Ectodermal cell (in vitro differentiated cells): Measurements from ENCODE around the gene ACTL10.

ENCODE experiments used
- H3K27ac ChIP-seq: 2 replicates; pipeline ENCODE4 v1.7.0; 2013; ENCODE audit warnings: mild to moderate bottlenecking, low read depth, low read length; ENCODE audit not compliant: insufficient read depth, poor library complexity, severe bottlenecking
- H3K27me3 ChIP-seq: 2 replicates; pipeline ENCODE4 v1.7.0; 2013; ENCODE audit warnings: mild to moderate bottlenecking, low read length; ENCODE audit not compliant: insufficient read depth, control insufficient read depth, poor library complexity, severe bottlenecking
- H3K36me3 ChIP-seq: one replicate; pipeline ENCODE4 v1.7.0; 2013; ENCODE audit warnings: low read length; ENCODE audit not compliant: control insufficient read depth, insufficient read depth
- H3K4me1 ChIP-seq: one replicate; pipeline ENCODE4 v1.7.0; 2013; ENCODE audit warnings: low read length; ENCODE audit not compliant: control insufficient read depth, insufficient read depth
- H3K4me3 ChIP-seq: 2 replicates; pipeline ENCODE4 v1.7.0; 2013; ENCODE audit warnings: low read depth, low read length, control low read depth; ENCODE audit not compliant: insufficient read depth
- H3K9me3 ChIP-seq: 2 replicates; pipeline ENCODE4 v1.7.0; 2013; ENCODE audit warnings: mild to moderate bottlenecking, low read length, moderate library complexity; ENCODE audit not compliant: control insufficient read depth
- WGBS, 2 experiments: methylation state at CpG; one replicate each; pipeline ENCODE4 v1.1.7; 2013; ENCODE audit warnings: missing lambda C conversion rate in 2 of 2; 5-methylcytosine and 5-hydroxymethylcytosine counted together

ACTL10 gene

DNA sequence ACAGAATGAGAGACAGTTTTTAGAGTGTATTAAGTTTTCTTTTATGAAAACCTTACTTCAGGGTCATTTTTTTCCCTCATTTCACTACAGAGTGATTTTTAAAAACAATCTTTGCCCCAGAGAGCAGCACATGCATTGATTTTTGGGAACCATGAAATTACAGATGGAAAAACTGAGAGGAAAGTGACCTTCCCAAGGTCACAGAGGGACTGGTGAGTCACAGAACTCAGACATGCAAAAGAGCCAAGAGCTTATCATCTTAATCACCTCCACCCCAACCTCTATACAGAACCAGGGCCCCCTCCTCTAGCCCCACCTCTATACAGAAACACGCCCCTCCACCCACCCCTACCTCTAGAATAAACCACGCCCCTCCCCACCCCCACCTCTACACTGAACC is 42.7 kb downstream of the ACTL10 start:
- H3K36me3 ChIP-seq: no peaks in the 10 kb centered on the region
- H3K27ac ChIP-seq: no peak overlapping the region
- H3K4me3 ChIP-seq: no peak overlapping the region
- WGBS, 2 experiments: 71 to 91% methylated on average over 1 to 2 of the region's 2 CpGs
- H3K4me1 ChIP-seq: no peaks in the 10 kb centered on the region
- no peaks in the 10 kb centered on the region for H3K27me3 ChIP-seq
- H3K9me3 ChIP-seq: no peaks in the 10 kb centered on the region

DNA sequence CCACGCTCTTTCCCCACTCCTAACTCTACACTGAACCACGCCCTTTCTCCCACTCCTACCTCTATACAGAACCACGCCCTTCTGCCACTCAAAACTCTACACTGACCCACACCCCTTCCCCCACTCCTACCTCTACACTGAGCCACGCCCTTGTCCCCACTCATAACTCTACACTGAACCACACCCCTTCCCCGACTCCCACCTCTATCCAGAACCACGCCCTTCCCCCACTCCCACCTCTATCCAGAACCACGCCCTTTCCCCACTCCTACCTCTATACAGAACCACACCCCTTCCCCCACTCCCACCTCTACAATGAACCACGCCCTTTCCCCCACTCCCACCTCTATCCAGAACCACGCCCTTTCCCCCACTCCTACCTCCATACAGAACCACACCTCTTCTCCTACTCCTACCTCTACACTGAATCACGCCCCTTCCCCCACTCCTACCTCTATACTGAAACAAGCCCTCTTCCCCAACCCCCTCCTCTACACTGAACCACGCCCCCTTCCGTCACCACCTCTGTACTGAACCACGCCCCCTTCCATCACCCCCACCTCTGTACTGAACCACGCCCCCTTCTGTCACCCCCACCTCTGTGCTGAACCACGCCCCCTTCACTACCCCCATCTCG is 43.3 kb downstream of the ACTL10 start:
- no peak overlapping the region for H3K27ac ChIP-seq
- H3K4me3 ChIP-seq: no peak overlapping the region
- H3K27me3 ChIP-seq: no peaks in the 10 kb centered on the region
- WGBS, 2 experiments: 89 to 92% methylated on average over 13 to 14 of the region's 16 CpGs
- H3K4me1 ChIP-seq: no peaks in the 10 kb centered on the region
- no peaks in the 10 kb centered on the region for H3K9me3 ChIP-seq
- no peaks in the 10 kb centered on the region for H3K36me3 ChIP-seq

DNA sequence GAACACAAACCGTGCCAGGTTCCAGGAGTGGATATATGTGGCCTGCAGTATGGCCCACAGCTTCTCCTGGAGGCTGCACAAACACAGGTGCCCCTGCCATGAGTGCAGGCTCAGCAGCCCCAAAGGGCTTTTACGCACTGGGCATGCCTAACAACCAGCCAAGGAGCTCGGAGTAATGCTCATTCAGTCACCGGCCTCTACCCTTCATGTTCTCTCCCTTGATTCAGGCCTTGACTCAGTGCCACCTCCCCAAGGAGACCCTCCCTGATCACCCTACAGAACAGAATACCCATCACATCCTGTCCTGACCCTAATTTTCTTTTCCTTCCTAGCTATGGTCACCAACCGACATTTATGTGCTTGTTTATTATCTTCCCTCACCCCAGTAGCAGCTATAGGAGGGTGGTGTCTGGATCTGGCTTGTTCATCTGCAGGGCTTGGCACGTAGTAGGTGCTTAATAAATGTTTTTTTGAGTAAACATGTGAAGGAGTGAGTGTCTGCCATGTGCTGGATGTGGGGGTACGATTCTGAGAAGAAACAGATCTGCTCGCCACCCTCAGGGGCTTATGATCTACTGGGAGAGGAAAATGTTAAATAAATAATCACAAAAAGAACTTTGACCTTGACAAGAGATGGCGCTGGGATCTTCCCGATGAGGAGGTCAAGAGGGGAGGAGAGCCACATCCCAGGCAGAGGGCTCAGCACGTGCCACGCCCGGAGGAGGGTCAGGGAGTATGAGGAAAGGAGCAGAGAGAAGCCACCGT is 44.1 kb downstream of the ACTL10 start:
- Histone ChIP-seq H3K9me3 (no peaks in the 10 kb centered on the region), H3K36me3 (no peaks in the 10 kb centered on the region), H3K27me3 (no peaks in the 10 kb centered on the region), H3K27ac (no peak overlapping the region), H3K4me3 (no peak overlapping the region), H3K4me1 (no peaks in the 10 kb centered on the region)
- WGBS, 2 experiments: 85 to 88% methylated on average over 14 of the region's 14 CpGs

DNA sequence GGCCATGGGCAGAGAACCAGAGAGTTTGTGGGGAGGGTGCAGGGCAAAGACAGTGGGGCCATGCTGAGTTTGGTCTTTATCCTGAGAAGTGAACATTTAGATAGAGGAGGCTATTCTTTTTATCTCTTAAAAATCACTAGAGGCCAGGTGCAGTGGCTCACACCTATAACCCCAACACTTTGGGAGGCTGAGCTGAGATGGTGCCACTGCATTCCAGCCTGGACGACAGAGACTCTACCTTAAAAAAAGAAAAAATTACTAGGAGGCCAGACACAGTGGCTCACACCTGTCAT is 44.6 kb downstream of the ACTL10 start:
- 50 to 58% methylated on average over 1 of the region's 1 CpG for WGBS, 2 experiments
- no peaks in the 10 kb centered on the region for H3K36me3 ChIP-seq
- H3K27me3 ChIP-seq: no peaks in the 10 kb centered on the region
- H3K4me1 ChIP-seq: no peaks in the 10 kb centered on the region
- no peaks in the 10 kb centered on the region for H3K9me3 ChIP-seq
- H3K4me3 ChIP-seq: no peak overlapping the region
- no peak overlapping the region for H3K27ac ChIP-seq

DNA sequence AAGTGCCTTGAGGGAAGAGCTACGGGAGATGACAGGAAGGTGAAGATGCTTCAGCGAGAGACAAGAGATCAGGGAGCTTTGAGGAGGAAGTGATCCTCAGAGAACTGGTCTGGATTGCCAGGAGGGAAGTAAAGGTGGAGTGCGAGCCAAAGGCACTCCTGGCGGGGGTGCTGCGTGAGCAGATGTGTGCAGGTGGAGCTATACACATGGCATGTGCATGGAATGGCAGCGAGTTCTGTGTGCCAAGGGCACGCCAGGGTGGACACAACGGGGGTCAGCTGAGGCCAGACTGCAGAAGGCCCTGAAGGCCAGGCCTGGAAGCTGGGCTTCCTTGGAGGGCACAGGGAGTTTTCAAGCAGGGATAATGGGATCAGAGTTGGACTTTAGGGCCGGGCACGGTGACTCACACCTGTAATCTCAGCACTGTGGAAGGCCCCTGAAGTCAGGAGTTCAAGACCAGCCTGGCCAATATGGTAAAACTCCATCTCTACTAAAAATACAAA is 47.2 kb downstream of the ACTL10 start:
- no peak overlapping the region for H3K27ac ChIP-seq
- no peaks in the 10 kb centered on the region for H3K36me3 ChIP-seq
- WGBS, 2 experiments: 91 to 92% methylated on average over 10 of the region's 10 CpGs
- no peaks in the 10 kb centered on the region for H3K4me1 ChIP-seq
- no peak overlapping the region for H3K4me3 ChIP-seq
- H3K9me3 ChIP-seq: no peaks in the 10 kb centered on the region
- H3K27me3 ChIP-seq: no peaks in the 10 kb centered on the region

DNA sequence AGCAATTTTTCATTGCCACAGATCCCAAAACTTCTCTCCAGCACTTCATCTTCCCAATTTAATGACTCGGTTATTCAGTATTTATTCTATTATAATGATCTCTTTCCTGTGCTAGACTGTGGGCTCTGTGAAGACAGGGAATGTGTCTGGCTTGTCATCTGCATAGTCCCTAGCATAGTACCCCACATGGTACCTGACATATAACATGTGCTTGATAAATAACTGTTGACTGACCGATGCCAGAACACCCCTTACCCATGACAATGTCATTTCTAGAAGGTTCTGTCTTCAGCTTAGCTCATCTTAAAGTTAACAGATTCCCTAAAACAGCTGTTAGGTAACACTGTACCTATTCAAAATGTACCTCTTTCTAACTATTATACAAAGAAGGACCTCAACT is 49.8 kb downstream of the ACTL10 start:
- no peak overlapping the region for H3K27ac ChIP-seq
- WGBS, 2 experiments: 86 to 88% methylated on average over 2 of the region's 2 CpGs
- H3K36me3 ChIP-seq: no peaks in the 10 kb centered on the region

More for the DNA sequence above, 49.8 kb downstream of the ACTL10 start:
- Histone ChIP-seq H3K9me3 (no peaks in the 10 kb centered on the region), H3K27me3 (no peaks in the 10 kb centered on the region), H3K4me3 (no peak overlapping the region), H3K4me1 (no peaks in the 10 kb centered on the region)
